Brain microvascular endothelial cell (primary cell): Measurements from ENCODE around the gene MRPL38.

Source experiments
- DNase-seq: peaks from one replicate; pipeline ENCODE4 v3.0.0-alpha.2; 2020
- H3K27ac ChIP-seq: fragments of 250-450 bp; sonication (Bioruptor Pico); 2 replicates; pipeline ENCODE4 v1.5.1; 2020; ENCODE audit warnings: mild to moderate bottlenecking, moderate library complexity
- H3K27me3 ChIP-seq: fragments of 250-450 bp; sonication (Bioruptor Pico); replicated peaks from 2 replicates; pipeline ENCODE4 v1.5.1; 2020; ENCODE audit warnings: mild to moderate bottlenecking
- H3K36me3 ChIP-seq: fragments of 250-450 bp; sonication (Bioruptor Pico); replicated peaks from 2 replicates; pipeline ENCODE4 v1.5.1; 2020; ENCODE audit warnings: mild to moderate bottlenecking
- H3K4me3 ChIP-seq: 2 replicates; pipeline ENCODE4 v1.5.1; 2011; ENCODE audit warnings: low read depth, mild to moderate bottlenecking, control low read depth, low read length, moderate library complexity
- in situ Hi-C: cut with HindIII; loops from 2 replicates; pipeline ENCODE4 v1.10.0; 2017; ENCODE audit warnings: low sequenced_read_pairs, low pct_ligation_motif_present
- TF ChIP-seq, protein P1 (sequence below): IDR thresholded peaks from 2 replicates; pipeline ENCODE4 v1.5.1; 2011; ENCODE audit warnings: low read depth, mild to moderate bottlenecking, moderate library complexity, low read length, control low read depth, inconsistent platforms; ENCODE audit errors: missing control alignments

MRPL38 gene

DNA sequence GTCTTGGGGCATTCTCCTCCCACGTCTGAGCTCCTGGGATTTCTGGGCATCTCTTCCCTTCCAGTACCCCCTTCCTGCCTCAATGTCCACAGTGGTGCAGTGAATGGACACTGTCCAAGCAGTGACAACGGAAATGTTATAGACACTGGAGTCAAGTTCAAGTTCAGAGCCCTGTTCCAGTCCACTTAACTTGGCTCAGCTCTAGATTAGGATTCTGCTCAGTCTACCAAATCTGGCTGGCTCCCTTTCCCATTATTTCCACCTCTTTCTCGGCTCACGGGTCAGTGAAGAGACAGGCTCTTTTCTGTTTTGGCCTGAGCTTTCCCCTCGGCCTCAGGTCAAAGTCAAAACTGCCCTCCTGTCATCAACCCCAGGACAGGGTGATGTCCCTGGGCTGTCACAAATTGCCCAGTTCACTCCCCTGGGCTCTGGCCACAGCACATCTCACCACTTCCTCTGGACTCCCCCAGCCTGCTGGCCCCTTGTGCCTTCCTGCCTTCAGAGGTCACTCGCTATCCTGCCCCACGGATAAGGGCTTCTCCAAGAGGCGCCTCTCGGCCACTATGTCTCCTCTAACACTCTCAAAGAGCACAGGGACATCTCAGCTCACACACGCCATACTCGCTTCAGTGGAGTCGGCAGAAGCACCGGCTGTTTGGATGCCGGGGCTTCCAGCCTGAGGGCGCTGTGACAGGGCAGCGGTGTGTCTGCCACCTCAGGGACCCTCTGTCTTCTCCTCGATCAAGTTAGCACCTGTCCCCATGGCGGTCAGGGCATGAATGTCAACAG lies 17.7 kb upstream of the MRPL38 start:
- Histone ChIP-seq H3K27ac (no peak overlapping the region), H3K36me3 (no peaks in the 10 kb centered on the region), H3K27me3 (no peaks in the 10 kb centered on the region), H3K4me3 (no peak overlapping the region)
- in situ Hi-C loops: no loop called here
- TF ChIP-seq, protein P1, sequence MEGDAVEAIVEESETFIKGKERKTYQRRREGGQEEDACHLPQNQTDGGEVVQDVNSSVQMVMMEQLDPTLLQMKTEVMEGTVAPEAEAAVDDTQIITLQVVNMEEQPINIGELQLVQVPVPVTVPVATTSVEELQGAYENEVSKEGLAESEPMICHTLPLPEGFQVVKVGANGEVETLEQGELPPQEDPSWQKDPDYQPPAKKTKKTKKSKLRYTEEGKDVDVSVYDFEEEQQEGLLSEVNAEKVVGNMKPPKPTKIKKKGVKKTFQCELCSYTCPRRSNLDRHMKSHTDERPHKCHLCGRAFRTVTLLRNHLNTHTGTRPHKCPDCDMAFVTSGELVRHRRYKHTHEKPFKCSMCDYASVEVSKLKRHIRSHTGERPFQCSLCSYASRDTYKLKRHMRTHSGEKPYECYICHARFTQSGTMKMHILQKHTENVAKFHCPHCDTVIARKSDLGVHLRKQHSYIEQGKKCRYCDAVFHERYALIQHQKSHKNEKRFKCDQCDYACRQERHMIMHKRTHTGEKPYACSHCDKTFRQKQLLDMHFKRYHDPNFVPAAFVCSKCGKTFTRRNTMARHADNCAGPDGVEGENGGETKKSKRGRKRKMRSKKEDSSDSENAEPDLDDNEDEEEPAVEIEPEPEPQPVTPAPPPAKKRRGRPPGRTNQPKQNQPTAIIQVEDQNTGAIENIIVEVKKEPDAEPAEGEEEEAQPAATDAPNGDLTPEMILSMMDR: no peak
- no peak for DNase-seq

DNA sequence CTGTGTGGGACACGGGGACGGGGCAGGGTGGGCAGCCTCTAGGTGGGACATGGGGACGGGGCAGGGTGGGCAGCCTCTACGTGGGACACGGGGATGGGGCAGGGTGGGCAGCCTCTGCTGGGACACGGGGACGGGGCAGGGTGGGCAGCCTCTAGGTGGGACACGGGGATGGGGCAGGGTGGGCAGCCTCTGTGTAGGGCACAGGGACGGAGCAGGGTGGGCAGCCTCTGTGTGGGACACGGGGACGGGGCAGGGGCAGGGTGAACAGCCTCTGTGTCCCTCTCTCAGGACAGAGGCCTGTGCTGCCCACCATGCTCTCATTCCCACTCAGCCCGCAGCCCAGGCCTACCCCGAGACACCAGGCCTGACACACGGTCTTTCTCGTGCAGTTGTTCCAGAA lies 16.9 kb upstream of the MRPL38 start:
- TF ChIP-seq, protein P1: no peak
- Histone ChIP-seq H3K27ac (no peak overlapping the region), H3K4me3 (no peak overlapping the region), H3K27me3 (no peaks in the 10 kb centered on the region), H3K36me3 (no peaks in the 10 kb centered on the region)
- in situ Hi-C loops: no loop called here
- DNase-seq: no peak

DNA sequence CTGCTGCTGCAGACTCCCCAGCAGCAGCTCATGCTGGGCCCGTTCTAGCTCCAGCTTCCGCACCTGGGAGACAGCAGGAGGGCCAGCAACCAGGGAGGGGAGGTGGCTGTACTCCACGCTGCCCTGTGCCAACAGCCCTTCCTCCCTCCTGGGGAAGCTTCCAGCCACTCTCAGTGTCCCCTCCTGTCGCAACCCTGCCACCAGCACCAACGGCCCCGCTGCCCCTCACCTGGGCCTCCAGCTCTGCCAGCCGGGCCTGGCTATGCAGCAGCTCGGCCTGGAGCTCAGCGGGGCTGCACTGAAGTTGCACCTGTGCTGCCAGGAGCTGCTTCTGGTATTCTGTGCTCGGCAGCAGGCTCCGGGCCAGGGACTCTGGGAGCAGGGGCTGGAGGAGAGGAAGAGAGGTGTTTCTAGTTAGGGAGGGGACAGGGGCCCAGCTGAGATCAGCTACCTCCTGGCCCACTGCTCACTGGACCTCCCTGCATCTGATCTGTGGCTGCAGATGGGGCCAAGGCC lies 15.4 kb upstream of the MRPL38 start:
- H3K27me3 ChIP-seq: no peaks in the 10 kb centered on the region
- TF ChIP-seq, protein P1: no peak
- in situ Hi-C loops: no loop called here
- no peak for DNase-seq
- no peaks in the 10 kb centered on the region for H3K36me3 ChIP-seq
- no peak overlapping the region for H3K27ac ChIP-seq
- H3K4me3 ChIP-seq: no peak overlapping the region

DNA sequence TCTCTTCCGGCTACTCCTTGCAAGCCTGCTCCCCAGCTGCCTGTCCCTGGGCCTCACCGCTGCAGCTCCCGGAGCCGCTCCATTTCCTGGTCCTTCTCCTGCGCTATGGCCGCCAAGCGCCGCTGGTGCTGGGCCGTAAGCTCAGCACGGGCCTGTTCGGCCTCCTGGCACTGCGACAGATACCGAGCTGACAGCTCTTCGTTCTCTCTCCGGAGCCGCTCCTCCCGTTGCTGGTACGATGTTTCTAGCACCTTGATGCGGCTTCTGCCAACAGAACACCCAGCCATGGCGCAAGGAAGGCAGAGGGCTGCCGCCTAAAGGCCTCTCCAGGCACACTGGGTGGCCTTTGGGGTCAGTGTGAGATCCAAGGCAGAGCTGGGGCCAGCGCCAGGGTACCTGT lies 14.9 kb upstream of the MRPL38 start:
- no peaks in the 10 kb centered on the region for H3K36me3 ChIP-seq
- no peak overlapping the region for H3K4me3 ChIP-seq
- in situ Hi-C loops: no loop called here
- TF ChIP-seq, protein P1: no peak
- no peak overlapping the region for H3K27ac ChIP-seq
- DNase-seq: no peak
- no peaks in the 10 kb centered on the region for H3K27me3 ChIP-seq

DNA sequence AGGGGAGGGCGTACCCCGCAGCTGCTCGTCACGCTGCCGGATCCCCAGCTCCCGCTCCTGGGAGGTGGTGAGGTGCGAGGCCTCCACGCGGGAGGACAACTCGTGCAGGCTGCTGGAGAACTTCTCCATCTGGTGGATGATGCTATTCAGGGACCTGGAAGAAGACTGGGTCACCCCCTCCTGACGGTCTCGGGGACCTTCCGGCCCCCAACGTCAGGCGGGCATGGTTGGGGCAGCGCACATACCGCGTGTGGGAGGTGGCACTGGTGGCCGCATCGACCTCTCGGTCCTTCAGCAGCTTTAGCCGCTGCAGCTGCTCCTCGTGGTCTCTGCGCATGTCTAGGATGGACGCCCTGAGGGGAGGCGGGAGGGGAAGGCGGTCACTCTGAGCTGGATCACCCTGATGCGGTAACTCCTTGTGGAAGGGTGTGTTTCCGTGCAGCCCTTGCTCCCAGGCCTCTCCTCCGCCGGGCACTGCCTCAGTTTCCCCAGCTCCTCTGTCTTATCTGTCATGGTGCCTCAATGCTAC lies 13.3 kb upstream of the MRPL38 start:
- in situ Hi-C loops: no loop called here
- Histone ChIP-seq H3K27me3 (no peaks in the 10 kb centered on the region), H3K36me3 (no peaks in the 10 kb centered on the region), H3K4me3 (no peak overlapping the region), H3K27ac (no peak overlapping the region)
- DNase-seq: no peak
- TF ChIP-seq, protein P1: no peak
